Transverse colon (tissue), 4 donors: ENCODE measurements around the gene NBEA. TPM values are rescaled to one million over a fixed set of nuclear protein-coding genes. Genes with fewer than 3 reads are reported as not detected.

Experiments used
- DNase-seq: peaks from one replicate; pipeline ENCODE4 v3.0.0-alpha.2; 2019
- H3K27ac ChIP-seq, 4 donors: fragments of 200-600 bp; sonication (generic); 2 replicates each; pipeline ENCODE4 v1.5.1; 2016 to 2018; ENCODE audit warnings: inconsistent platforms in 4 of 4
- H3K27me3 ChIP-seq: fragments of 200-600 bp; sonication (generic); 2 replicates; pipeline ENCODE4 v1.5.1; 2017; ENCODE audit warnings: inconsistent platforms
- H3K36me3 ChIP-seq, 4 donors: fragments of 200-600 bp; sonication (generic); 2 replicates each; pipeline ENCODE4 v1.5.1; 2017 to 2019; ENCODE audit warnings: inconsistent platforms in 4 of 4
- H3K4me1 ChIP-seq, 4 donors: fragments of 200-600 bp; sonication (generic); 2 replicates each; pipeline ENCODE4 v1.5.1; 2017 to 2020; ENCODE audit warnings: inconsistent platforms in 4 of 4
- H3K4me3 ChIP-seq, 4 donors: fragments of 200-600 bp; sonication (generic); 1 replicate in 1 of 4; 2 replicates in 3 of 4; pipeline versions ENCODE4 v1.5.1 to v1.6.1; 2017 to 2019; ENCODE audit warnings: inconsistent platforms in 4 of 4
- H3K9me3 ChIP-seq, 2 donors: fragments of 200-600 bp; sonication (generic); 2 replicates each; pipeline ENCODE4 v1.5.1; 2017 to 2019; ENCODE audit warnings: inconsistent platforms in 2 of 2
- CTCF ChIP-seq, 5 experiments: fragments of 200-600 bp in 3 of 5; fragments of 450-650 bp in 2 of 5; sonication (generic) in 3 of 5; IDR thresholded peaks; 1 replicate in 2 of 5; 2 replicates in 3 of 5; pipeline ENCODE4 v1.5.1; 2016 to 2017; ENCODE audit warnings: antibody characterized with exemption in 5 of 5, inconsistent platforms in 3 of 5, mild to moderate bottlenecking in 2 of 5, moderate library complexity in 1 of 5
- EP300 ChIP-seq: sonication (generic); formaldehyde crosslinking; IDR thresholded peaks from one replicate; pipeline ENCODE4 v1.6.1; 2017; ENCODE audit warnings: antibody characterized with exemption, low read depth
- POLR2A ChIP-seq: fragments of 450-650 bp; IDR thresholded peaks from one replicate; pipeline ENCODE4 v1.6.1; 2016; ENCODE audit warnings: antibody characterized with exemption, mild to moderate bottlenecking, moderate library complexity
- POLR2AphosphoS5 ChIP-seq, 3 donors: sonication (generic); formaldehyde crosslinking; IDR thresholded peaks; one replicate each; pipeline ENCODE4 v1.6.1; 2016; ENCODE audit warnings: antibody characterized with exemption in 3 of 3
- WGBS, 2 donors: methylation state at CpG; one replicate each; pipeline ENCODE4 v1.1.5; 2018; ENCODE audit warnings: low coverage in 1 of 2; 5-methylcytosine and 5-hydroxymethylcytosine counted together
- in situ Hi-C, 4 donors: fragments of 200-750 bp; cut with MboI; loops; one replicate each; pipeline versions ENCODE4 v1.15.0 to v1.15.1; 2017; ENCODE audit warnings: low sequenced_read_pairs in 3 of 4, low pct_ligation_motif_present in 1 of 4, low pct_unique_long_range_greater_than_20kb in 1 of 4
- intact Hi-C: fragments of 100-400 bp; cut with DNase I; formaldehyde crosslinking; loops from one replicate; pipeline ENCODE4 v1.15.1; 2023; ENCODE audit warnings: low total_unique reads
- total RNA-seq, 4 donors: library from RNA; depleted of rRNA; stranded (reverse); fragments of >200 nt; gene quantifications; one replicate each; pipeline ENCODE4 v1.1.0, GENCODE V29; 2016

Gene NBEA
- total RNA-seq, 4 donors from 2014 or later = 8.2 to 21.1 (median 12.5) TPM

GRCh38 chr13:35499676-35500075 is 557.6 kb downstream of the NBEA start:
- no peaks in the 10 kb centered on the region for H3K36me3 ChIP-seq
- in situ Hi-C loops = no loop called here

GRCh38 chr13:35500144-35500543 is 558.1 kb downstream of the NBEA start:
- no peak for TF ChIP-seq CTCF (IDR thresholded peaks at IDR 0.05)
- TF ChIP-seq POLR2AphosphoS5 (IDR thresholded peaks at IDR 0.05) = no peak
- TF ChIP-seq EP300 = no peak
- TF ChIP-seq POLR2A = no peak
- peaks cover 0 to 4% (median 0%) of the 10 kb centered on the region in 4 donors for H3K4me1 ChIP-seq

More at GRCh38 chr13:35499676-35500075, 557.6 kb downstream of the NBEA start:
- Histone ChIP-seq H3K27me3 (no peaks in the 10 kb centered on the region), H3K4me1 (peaks cover 0 to 4% (median 0%) of the 10 kb centered on the region in 4 donors), H3K9me3 (no peaks in the 10 kb centered on the region), H3K27ac (no peak overlapping the region), H3K4me3 (no peak overlapping the region)
- TF ChIP-seq CTCF (IDR thresholded peaks at IDR 0.05) = no peak
- TF ChIP-seq EP300 = no peak
- TF ChIP-seq POLR2A = no peak
- TF ChIP-seq POLR2AphosphoS5 (IDR thresholded peaks at IDR 0.05) = no peak
- intact Hi-C loops = no loop called here
- DNase-seq = no peak
- WGBS, 2 donors = 55 to 72% methylated on average over 4 of the region's 4 CpGs

GRCh38 chr13:35501661-35502235 is 559.7 kb downstream of the NBEA start:
- Histone ChIP-seq H3K27me3 (no peaks in the 10 kb centered on the region), H3K36me3 (no peaks in the 10 kb centered on the region), H3K9me3 (no peaks in the 10 kb centered on the region), H3K4me3 (no peak overlapping the region), H3K27ac (no peak overlapping the region), H3K4me1 (peaks cover 0 to 4% (median 0%) of the 10 kb centered on the region in 4 donors)
- WGBS, 2 donors = 68 to 71% methylated on average over 6 of the region's 6 CpGs
- TF ChIP-seq CTCF (IDR thresholded peaks at IDR 0.05) = no peak
- TF ChIP-seq EP300 = no peak
- no peak for TF ChIP-seq POLR2A
- TF ChIP-seq POLR2AphosphoS5 (IDR thresholded peaks at IDR 0.05) = no peak
- in situ Hi-C loops (no loop called here), intact Hi-C loops (no loop called here)
- DNase-seq = no peak

More at GRCh38 chr13:35500144-35500543, 558.1 kb downstream of the NBEA start:
- Histone ChIP-seq H3K4me3 (no peak overlapping the region), H3K36me3 (no peaks in the 10 kb centered on the region), H3K27ac (no peak overlapping the region), H3K9me3 (no peaks in the 10 kb centered on the region), H3K27me3 (no peaks in the 10 kb centered on the region)
- intact Hi-C loops (no loop called here), in situ Hi-C loops (no loop called here)
- WGBS, 2 donors = 81 to 93% methylated on average over 2 of the region's 2 CpGs
- DNase-seq = no peak

- no peaks in the 10 kb centered on the region for H3K27me3 ChIP-seq
- no peaks in the 10 kb centered on the region for H3K36me3 ChIP-seq
- TF ChIP-seq EP300 = no peak
- TF ChIP-seq POLR2A = no peak
- no peak for TF ChIP-seq POLR2AphosphoS5 (IDR thresholded peaks at IDR 0.05)
- no peak for TF ChIP-seq CTCF (IDR thresholded peaks at IDR 0.05)
- in situ Hi-C loops = no loop called here
- no peaks in the 10 kb centered on the region for H3K9me3 ChIP-seq
- intact Hi-C loops = no loop called here
- no peak overlapping the region for H3K4me3 ChIP-seq
- DNase-seq = no peak
- WGBS, 2 donors = 87 to 100% methylated on average over 1 to 3 of the region's 3 CpGs
- H3K4me1 ChIP-seq = peaks cover 0 to 4% (median 0%) of the 10 kb centered on the region in 4 donors
- no peak overlapping the region for H3K27ac ChIP-seq
Observed at GRCh38 chr13:35502456-35502855, 560.4 kb downstream of the NBEA start.
